ENCODE measurements around the gene CALML4.

- no peak for TF ChIP-seq CTCF (IDR thresholded peaks at IDR 0.05)
- no peak for TF ChIP-seq POLR2A (IDR thresholded peaks at IDR 0.05)
Measured at GRCh38 chr15:68196445-68197169, 8.5 kb downstream of the CALML4 start.
